GM18517 (cell line): ENCODE results near the gene OR4Q2.
"Not testable (repeated sequence)": the region's sequence is repeated elsewhere in the genome, so short reads cannot be mapped to it uniquely, and the experiment has no call there.

ENCODE experiments used
- ATAC-seq: cut with Tn5 transposase; IDR thresholded peaks from one replicate; pipeline ENCODE4 v1.9.1; 2021; ENCODE audit warnings: mild to moderate bottlenecking, moderate library complexity; ENCODE audit not compliant: unreplicated experiment

The OR4Q2 gene

DNA sequence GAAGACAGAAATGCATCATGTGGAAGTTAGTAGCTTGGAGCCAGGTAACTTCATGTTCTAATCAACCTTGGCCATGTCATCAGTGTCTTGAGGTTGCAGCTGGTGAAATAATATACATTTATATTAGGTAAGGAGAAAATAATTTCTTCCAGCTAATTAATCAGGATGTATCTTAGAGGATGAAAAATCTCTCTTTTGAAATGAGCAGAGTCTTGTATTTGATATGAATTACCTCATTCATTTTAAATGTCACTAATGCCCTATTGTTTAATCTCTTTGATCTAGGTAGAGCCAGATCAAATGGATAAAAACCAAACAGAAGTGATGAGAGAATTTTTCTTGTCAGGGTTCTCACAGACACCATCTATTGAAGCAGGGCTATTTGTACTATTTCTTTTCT, at the start of gene OR4Q2:
Gene OR4Q2 (plus strand): TSS at position 301 of the 400 bp plus-strand sequence.
- no peak for ATAC-seq

DNA sequence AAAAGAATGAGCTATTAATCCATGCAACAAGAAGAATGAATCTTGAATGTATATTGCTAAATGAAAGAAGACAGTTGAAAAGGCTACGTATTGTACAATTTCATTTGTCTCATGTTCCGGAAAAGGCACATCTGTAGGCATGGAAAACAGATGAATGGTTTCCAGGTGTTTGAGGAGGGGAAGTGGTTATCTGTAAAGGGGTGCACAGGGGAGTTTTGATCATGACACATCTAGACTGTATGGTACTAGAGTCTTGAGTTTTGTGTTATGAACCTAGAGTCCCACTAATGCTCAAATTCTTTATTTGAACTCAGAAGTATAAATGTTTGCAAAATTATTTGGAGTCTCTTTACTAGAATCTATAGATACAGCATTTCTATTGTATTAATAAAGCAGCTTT, 32.2 kb upstream of the OR4Q2 start:
- ATAC-seq = not testable (repeated sequence)

DNA sequence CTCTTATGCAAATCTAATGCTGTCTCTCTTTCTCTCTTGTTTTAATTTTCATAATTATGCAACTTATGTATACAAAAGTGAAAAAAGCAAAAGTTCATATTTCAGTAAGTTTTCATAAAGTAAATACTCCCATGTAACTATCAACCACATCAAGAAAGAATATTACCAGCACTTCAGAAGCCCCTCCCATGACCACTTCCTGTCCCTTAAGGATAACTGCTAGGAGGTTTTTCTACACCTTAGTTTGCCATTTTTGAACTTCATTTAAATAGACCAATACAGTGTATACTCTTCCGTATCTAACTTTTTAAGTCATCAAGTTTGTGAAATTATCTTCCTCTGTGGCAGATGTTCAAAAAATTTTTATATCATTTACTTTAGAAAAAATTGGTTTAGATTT, 27.1 kb upstream of the OR4Q2 start:
- ATAC-seq = no peak

- no peak for ATAC-seq
These were observed 26.7 kb upstream of the OR4Q2 start, which contains the start of gene OR4K15 for GRCh38 chr14:19975291-19975690. Gene OR4K15, plus strand, starts transcription at chr14:19975591. Its CDS starts 0 bp downstream, at chr14:19975591.

- ATAC-seq = no peak
These were observed 8.5 kb upstream of the OR4Q2 start for GRCh38 chr14:19993438-19993837.

GRCh38 chr14:20002319-20002718, 356 bp downstream of the OR4Q2 start:
- no peak for ATAC-seq

DNA sequence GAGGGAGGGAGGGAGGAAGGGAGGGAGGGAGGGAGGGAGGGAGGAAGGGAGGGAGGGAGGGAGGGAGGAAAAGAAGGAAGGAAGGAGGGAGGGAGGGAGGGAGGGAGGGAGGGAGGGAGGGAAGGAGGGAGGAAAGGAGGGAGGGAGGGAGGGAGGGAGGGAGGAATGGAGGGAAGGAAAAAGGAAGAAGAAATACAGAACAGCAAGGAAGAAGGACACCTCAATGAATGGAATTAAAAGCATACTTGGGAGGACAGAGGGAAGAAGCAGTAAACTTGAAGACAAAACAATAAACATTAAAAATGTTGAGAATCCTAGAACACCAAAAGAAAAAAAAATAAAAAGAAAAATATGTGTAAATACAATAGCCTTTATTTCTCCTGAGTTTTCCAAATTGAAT, 6.2 kb downstream of the OR4Q2 start:
- no peak for ATAC-seq

- no peak for ATAC-seq
These were observed 17.4 kb downstream of the OR4Q2 start, which contains the start of gene OR4K14 for GRCh38 chr14:20019257-20019865. Gene OR4K14, minus strand, starts transcription at chr14:20019307. Its CDS starts 4,114 bp downstream, at chr14:20015193.

GRCh38 chr14:20031058-20031457, 29.1 kb downstream of the OR4Q2 start:
- no peak for ATAC-seq

GRCh38 chr14:20035449-20035848, 33.5 kb downstream of the OR4Q2 start:
- no peak for ATAC-seq

GRCh38 chr14:20035938-20036337, 34.0 kb downstream of the OR4Q2 start, which contains the start of gene OR4K13:
Gene OR4K13, minus strand, starts transcription at chr14:20036038. Its CDS starts 1,280 bp downstream, at chr14:20034758.
- no peak for ATAC-seq

DNA sequence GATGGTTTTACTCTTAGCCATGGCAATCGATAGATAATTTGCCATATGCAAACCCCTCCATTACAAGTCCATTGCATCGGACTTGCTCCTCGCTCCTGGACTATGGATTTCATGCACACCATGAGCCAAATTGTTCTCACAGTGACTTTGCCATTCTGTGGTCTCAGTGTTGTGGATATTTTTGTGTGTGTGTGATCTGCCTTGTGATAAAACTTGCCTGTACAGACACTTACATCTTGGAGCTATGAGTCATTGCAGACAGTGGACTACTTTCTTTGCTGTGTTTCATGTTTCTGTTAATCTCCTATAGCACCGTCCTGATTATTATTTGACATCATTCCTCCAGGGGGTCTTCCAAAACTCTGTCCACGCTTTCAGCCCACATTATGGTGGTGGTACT, 42.3 kb downstream of the OR4Q2 start:
- ATAC-seq = no peak

DNA sequence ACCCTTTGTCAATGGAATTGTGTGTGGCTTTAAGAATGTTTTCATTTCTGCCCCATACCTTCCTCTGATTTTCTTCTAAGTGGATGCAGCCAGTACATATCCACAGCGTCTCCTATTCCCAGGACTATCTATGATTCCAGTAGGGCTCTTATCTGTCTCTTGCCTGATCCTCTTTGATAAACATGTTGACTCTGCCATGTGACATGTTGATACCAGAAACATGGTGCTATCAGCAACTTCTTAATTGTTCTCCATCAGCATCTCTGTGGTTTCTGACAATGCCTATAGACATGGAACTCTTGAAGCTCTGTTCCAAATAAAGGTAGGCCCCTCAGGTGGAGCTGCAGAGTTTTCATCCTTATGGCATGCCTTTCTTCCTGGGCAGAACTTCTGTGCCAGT, 46.2 kb downstream of the OR4Q2 start:
- no peak for ATAC-seq
